ENCODE measurements around the gene KLK1. TPM values are rescaled to one million over a fixed set of nuclear protein-coding genes. Genes with fewer than 3 reads are reported as not detected.
"Not testable (repeated sequence)": the region's sequence is repeated elsewhere in the genome, so short reads cannot be mapped to it uniquely, and the experiment has no call there.

KLK1 gene
- total and polyA plus RNA-seq, 8 donors: 4.1 to 55.0 (median 6.9) TPM; not detected in 3

DNA sequence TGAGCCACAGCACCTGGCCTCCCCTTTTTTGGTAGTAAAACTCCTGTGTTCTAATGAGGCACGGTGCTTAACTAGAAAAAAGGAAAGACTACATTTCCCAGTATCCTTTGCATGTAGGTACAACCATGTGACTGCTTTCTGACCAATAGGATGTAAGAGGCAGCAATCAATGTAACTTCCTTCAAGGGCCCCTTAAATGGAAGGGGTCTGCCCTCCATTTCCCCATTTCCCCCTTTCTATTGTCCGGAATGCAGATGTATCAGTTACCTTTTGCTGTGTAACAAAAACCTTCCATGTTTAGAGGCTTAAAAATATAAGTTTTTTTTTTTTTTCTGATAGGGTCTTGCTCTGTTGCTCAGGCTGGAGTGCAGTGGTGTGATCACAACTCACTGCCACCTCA, 51.1 kb downstream of the KLK1 start:
- DNase-seq: no peak
- H3K36me3 ChIP-seq: no peaks in the 10 kb centered on the region
- H3K27me3 ChIP-seq: peaks cover 0 to 91% (median 11%) of the 10 kb centered on the region in 3 donors
- WGBS, 5 donors: 48 to 69% (median 56%) methylated on average over 2 of the region's 2 CpGs
- H3K9me3 ChIP-seq: peaks cover 0 to 17% (median 8%) of the 10 kb centered on the region in 4 donors
- H3K4me1 ChIP-seq: no peaks in the 10 kb centered on the region
- intact Hi-C loops (cut with DNase I; ENCODE audit: low total_unique reads): no loop called here
- H3K4me3 ChIP-seq: no peak overlapping the region
- TF ChIP-seq POLR2AphosphoS5 (IDR thresholded peaks at IDR 0.05) (no peak), EP300 (IDR thresholded peaks at IDR 0.05) (no peak), POLR2A (IDR thresholded peaks at IDR 0.05) (no peak)
- TF ChIP-seq, protein P1, sequence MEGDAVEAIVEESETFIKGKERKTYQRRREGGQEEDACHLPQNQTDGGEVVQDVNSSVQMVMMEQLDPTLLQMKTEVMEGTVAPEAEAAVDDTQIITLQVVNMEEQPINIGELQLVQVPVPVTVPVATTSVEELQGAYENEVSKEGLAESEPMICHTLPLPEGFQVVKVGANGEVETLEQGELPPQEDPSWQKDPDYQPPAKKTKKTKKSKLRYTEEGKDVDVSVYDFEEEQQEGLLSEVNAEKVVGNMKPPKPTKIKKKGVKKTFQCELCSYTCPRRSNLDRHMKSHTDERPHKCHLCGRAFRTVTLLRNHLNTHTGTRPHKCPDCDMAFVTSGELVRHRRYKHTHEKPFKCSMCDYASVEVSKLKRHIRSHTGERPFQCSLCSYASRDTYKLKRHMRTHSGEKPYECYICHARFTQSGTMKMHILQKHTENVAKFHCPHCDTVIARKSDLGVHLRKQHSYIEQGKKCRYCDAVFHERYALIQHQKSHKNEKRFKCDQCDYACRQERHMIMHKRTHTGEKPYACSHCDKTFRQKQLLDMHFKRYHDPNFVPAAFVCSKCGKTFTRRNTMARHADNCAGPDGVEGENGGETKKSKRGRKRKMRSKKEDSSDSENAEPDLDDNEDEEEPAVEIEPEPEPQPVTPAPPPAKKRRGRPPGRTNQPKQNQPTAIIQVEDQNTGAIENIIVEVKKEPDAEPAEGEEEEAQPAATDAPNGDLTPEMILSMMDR (IDR thresholded peaks at IDR 0.05): no peak
- H3K27ac ChIP-seq: no peak overlapping the region

DNA sequence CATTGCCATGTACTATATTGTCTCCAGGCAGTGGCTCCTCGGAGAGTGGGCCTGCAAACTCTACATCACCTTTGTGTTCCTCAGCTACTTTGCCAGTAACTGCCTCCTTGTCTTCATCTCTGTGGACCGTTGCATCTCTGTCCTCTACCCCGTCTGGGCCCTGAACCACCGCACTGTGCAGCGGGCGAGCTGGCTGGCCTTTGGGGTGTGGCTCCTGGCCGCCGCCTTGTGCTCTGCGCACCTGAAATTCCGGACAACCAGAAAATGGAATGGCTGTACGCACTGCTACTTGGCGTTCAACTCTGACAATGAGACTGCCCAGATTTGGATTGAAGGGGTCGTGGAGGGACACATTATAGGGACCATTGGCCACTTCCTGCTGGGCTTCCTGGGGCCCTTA, 52.7 kb downstream of the KLK1 start:
- WGBS, 5 donors: 70 to 79% (median 74%) methylated on average over 12 to 13 of the region's 13 CpGs
- Histone ChIP-seq H3K27ac (no peak overlapping the region), H3K27me3 (peaks cover 0 to 88% (median 3%) of the 10 kb centered on the region in 3 donors), H3K4me3 (no peak overlapping the region), H3K9me3 (peaks cover 0 to 7% (median 0%) of the 10 kb centered on the region in 4 donors), H3K36me3 (no peaks in the 10 kb centered on the region), H3K4me1 (no peaks in the 10 kb centered on the region)
- TF ChIP-seq EP300 (IDR thresholded peaks at IDR 0.05) (no peak), POLR2A (IDR thresholded peaks at IDR 0.05) (no peak), POLR2AphosphoS5 (IDR thresholded peaks at IDR 0.05) (no peak)
- TF ChIP-seq, protein P1 (IDR thresholded peaks at IDR 0.05): no peak
- DNase-seq: no peak
- intact Hi-C loops (cut with DNase I; ENCODE audit: low total_unique reads): no loop called here

DNA sequence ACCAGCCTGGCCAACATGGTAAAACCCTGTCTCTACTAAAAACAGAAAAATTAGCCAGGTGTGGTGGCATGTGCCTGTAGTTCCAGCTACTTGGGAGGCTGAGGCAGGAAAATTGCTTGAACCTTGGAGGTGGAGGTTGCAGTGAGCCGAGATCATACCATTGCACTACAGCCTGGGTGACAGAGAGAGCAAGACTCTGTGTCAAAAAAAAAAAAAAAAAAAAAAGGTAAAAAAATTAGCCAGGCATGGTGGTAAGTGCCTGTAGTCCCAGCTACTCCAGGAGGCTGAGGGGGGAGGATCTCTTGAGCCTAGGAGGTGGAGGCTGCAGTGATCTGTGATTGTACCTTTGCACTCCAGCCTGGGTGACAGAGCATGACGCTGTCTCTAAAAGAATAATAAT, 53.4 kb downstream of the KLK1 start, which contains the start of gene GPR32:
TSS of gene GPR32 (plus strand) at position 301 of the 400 bp plus-strand sequence. CDS start 137 bp downstream, outside the sequence.
- H3K4me1 ChIP-seq; intact Hi-C loops (cut with DNase I; ENCODE audit: low total_unique reads): not testable (repeated sequence)
- WGBS, 5 donors: 69 to 87% (median 86%) methylated on average over 2 of the region's 2 CpGs

More for the DNA sequence above, 53.4 kb downstream of the KLK1 start, which contains the start of gene GPR32:
- DNase-seq, H3K9me3 ChIP-seq, H3K36me3 ChIP-seq, H3K27ac ChIP-seq, H3K4me3 ChIP-seq: not testable (repeated sequence)
- peaks cover 0 to 88% (median 3%) of the 10 kb centered on the region in 3 donors for H3K27me3 ChIP-seq

Small RNA genes lying within 50 kb of the gene (small RNA-seq; reads per million reads assigned to genes)
- gene SNORD88A: 116 to 399 (median 207) reads per million in 4 donors
- 0 reads per million in 4 donors for gene SNORD88B
- 0 reads per million in 4 donors for gene SNORD88C

Other genes starting within 250 kb of the KLK1 start
- 1 to 10 TPM in 1 of 5 donors, under 1 TPM in 1, not detected in 3; 0.14 to 1.3 TPM for gene SYT3, start 183.9 kb downstream of the KLK1 start, total RNA-seq
- gene SYT3, start 183.9 kb downstream of the KLK1 start, polyA plus RNA-seq: under 1 TPM in 1 of 3 donors, not detected in 2; 0.13 TPM
- gene C19orf81, start 174.3 kb downstream of the KLK1 start, total RNA-seq: not detected
- 1 to 10 TPM in 1 of 3 donors, not detected in 2; 2.3 TPM for gene C19orf81, start 174.3 kb downstream of the KLK1 start, polyA plus RNA-seq
- 1 to 10 TPM in 1 of 5 donors, not detected in 4; 1.5 TPM for gene SHANK1, start 104.0 kb downstream of the KLK1 start, total RNA-seq
- gene SHANK1, start 104.0 kb downstream of the KLK1 start, polyA plus RNA-seq: 1 to 10 TPM in 1 of 3 donors, under 1 TPM in 2; 0.15 to 1.2 (median 0.15) TPM
- gene CLEC11A, start 100.4 kb downstream of the KLK1 start, total RNA-seq: 10 to 100 TPM in 2 of 5 donors, 1 to 10 TPM in 1, under 1 TPM in 1, not detected in 1; 0.89 to 33.9 (median 12.2) TPM
- 1 to 10 TPM; 4.3 to 7.0 (median 6.9) TPM for gene CLEC11A, start 100.4 kb downstream of the KLK1 start, polyA plus RNA-seq
- gene GPR32, start 53.3 kb downstream of the KLK1 start, total RNA-seq: not detected
- gene GPR32, start 53.3 kb downstream of the KLK1 start, polyA plus RNA-seq: not detected
- not detected for gene ACP4, start 33.4 kb downstream of the KLK1 start, total RNA-seq
- gene ACP4, start 33.4 kb downstream of the KLK1 start, polyA plus RNA-seq: not detected
- gene KLK15, start 9.8 kb upstream of the KLK1 start, total RNA-seq: not detected
- gene KLK15, start 9.8 kb upstream of the KLK1 start, polyA plus RNA-seq: not detected
- gene KLK3, start 31.1 kb upstream of the KLK1 start, total RNA-seq: 100 to 1,000 TPM in 1 of 5 donors, 10 to 100 TPM in 1, not detected in 3; 46.9 to 134 TPM
- not detected for gene KLK3, start 31.1 kb upstream of the KLK1 start, polyA plus RNA-seq
- gene KLK2, start 49.7 kb upstream of the KLK1 start, total RNA-seq: 10 to 100 TPM in 1 of 5 donors, not detected in 4; 94.6 TPM
- gene KLK2, start 49.7 kb upstream of the KLK1 start, polyA plus RNA-seq: not detected
- gene KLK4, start 87.6 kb upstream of the KLK1 start, total RNA-seq: not detected
- not detected for gene KLK4, start 87.6 kb upstream of the KLK1 start, polyA plus RNA-seq
- not detected for gene KLK5, start 129.3 kb upstream of the KLK1 start, total RNA-seq
- gene KLK5, start 129.3 kb upstream of the KLK1 start, polyA plus RNA-seq: 10 to 100 TPM in 1 of 3 donors, not detected in 2; 10.4 TPM
- not detected for gene KLK6, start 145.8 kb upstream of the KLK1 start, total RNA-seq
- gene KLK6, start 145.8 kb upstream of the KLK1 start, polyA plus RNA-seq: 1 to 10 TPM in 1 of 3 donors, not detected in 2; 4.5 TPM
- not detected for gene KLK7, start 160.1 kb upstream of the KLK1 start, total RNA-seq
- gene KLK7, start 160.1 kb upstream of the KLK1 start, polyA plus RNA-seq: 1 to 10 TPM in 1 of 3 donors, not detected in 2; 7.8 TPM
- gene KLK8, start 177.8 kb upstream of the KLK1 start, total RNA-seq: not detected
- gene KLK8, start 177.8 kb upstream of the KLK1 start, polyA plus RNA-seq: 100 to 1,000 TPM in 1 of 3 donors, not detected in 2; 116 TPM
- gene KLK10, start 195.9 kb upstream of the KLK1 start, total RNA-seq: 1 to 10 TPM in 1 of 5 donors, not detected in 4; 1.3 TPM
- gene KLK10, start 195.9 kb upstream of the KLK1 start, polyA plus RNA-seq: 10 to 100 TPM in 1 of 3 donors, 1 to 10 TPM in 2; 2.1 to 62.7 (median 3.8) TPM
- 100 to 1,000 TPM in 1 of 5 donors, 10 to 100 TPM in 2, 1 to 10 TPM in 1, not detected in 1; 1.8 to 128 (median 26.0) TPM for gene KLK11, start 202.8 kb upstream of the KLK1 start, total RNA-seq
- 100 to 1,000 TPM in 1 of 3 donors, 10 to 100 TPM in 2; 34.1 to 152 (median 71.8) TPM for gene KLK11, start 202.8 kb upstream of the KLK1 start, polyA plus RNA-seq
- gene KLK12, start 211.2 kb upstream of the KLK1 start, total RNA-seq: not detected
- 10 to 100 TPM in 1 of 3 donors, 1 to 10 TPM in 1, not detected in 1; 2.0 to 26.5 TPM for gene KLK12, start 211.2 kb upstream of the KLK1 start, polyA plus RNA-seq
- 1 to 10 TPM in 1 of 5 donors, not detected in 4; 10.0 TPM for gene KLK13, start 241.3 kb upstream of the KLK1 start, total RNA-seq
- 10 to 100 TPM in 1 of 3 donors, 1 to 10 TPM in 2; 3.2 to 82.1 (median 9.5) TPM for gene KLK13, start 241.3 kb upstream of the KLK1 start, polyA plus RNA-seq

Measured in stomach (tissue), 9 donors.